GM10266 (cell line): ENCODE data around the gene SCTR.

Experiments used
- DNase-seq: peaks from one replicate; pipeline ENCODE4 v3.0.0; 2012; ENCODE audit errors: extremely low spot score
- CTCF ChIP-seq: IDR thresholded peaks from 2 replicates; pipeline ENCODE4 v1.5.1; 2012; ENCODE audit warnings: mild to moderate bottlenecking, low read depth; ENCODE audit not compliant: control insufficient read depth, insufficient read depth; ENCODE audit errors: missing control alignments

SCTR gene

GRCh38 chr2:119442850-119443249 is 81.4 kb downstream of the SCTR start:
- TF ChIP-seq CTCF, result no peak
- no peak for DNase-seq

GRCh38 chr2:119442226-119442619 is 82.1 kb downstream of the SCTR start:
- TF ChIP-seq CTCF, result no peak

DNA sequence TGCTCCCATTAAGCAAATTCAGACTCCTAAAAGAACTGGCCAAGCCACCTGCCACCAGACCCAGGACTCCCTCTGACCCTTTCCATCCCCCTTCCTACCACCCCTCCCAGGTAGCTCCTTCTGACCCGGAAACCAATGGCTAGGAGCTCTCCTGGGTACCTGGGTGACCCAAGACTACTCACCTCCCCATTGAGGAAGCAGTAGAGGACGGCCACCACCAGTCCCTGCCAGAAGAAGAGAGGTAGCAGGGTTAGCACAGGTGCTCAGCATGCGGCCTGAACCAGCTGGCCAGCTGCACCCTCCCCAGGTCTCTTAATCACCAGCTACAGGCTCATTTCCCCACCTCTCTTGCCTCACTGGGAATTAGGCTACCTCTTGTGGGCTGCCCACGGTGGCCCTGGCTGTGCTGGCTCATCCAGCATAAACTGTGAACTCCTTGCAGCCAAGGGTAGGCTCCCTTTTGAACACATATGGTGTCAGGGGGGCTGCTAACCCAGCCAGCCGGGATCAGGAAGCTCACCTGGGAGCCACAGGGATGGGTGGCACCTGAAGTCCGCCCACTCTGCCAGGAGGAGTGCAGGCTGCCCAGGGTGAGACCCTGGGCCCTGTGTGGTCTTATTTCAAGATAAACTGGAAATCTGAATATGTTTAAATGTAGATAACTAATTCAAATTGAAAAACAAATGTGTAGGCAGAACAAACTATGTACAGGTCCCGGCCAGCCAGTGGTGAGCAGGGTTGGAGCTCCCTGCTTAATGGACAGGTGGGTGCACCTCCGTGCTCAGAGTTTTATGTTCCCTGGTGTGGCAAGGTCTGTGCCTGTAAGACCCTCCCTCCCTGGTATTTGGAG is 82.7 kb downstream of the SCTR start:
- TF ChIP-seq CTCF, result no peak
- no peak for DNase-seq

More at GRCh38 chr2:119442226-119442619, 82.1 kb downstream of the SCTR start:
- DNase-seq, result no peak

- DNase-seq, result no peak
- no peak for TF ChIP-seq CTCF
Observed at GRCh38 chr2:119440873-119441272, 83.4 kb downstream of the SCTR start.

GRCh38 chr2:119440501-119440870 is 83.8 kb downstream of the SCTR start:
- DNase-seq, result no peak
- no peak for TF ChIP-seq CTCF

DNA sequence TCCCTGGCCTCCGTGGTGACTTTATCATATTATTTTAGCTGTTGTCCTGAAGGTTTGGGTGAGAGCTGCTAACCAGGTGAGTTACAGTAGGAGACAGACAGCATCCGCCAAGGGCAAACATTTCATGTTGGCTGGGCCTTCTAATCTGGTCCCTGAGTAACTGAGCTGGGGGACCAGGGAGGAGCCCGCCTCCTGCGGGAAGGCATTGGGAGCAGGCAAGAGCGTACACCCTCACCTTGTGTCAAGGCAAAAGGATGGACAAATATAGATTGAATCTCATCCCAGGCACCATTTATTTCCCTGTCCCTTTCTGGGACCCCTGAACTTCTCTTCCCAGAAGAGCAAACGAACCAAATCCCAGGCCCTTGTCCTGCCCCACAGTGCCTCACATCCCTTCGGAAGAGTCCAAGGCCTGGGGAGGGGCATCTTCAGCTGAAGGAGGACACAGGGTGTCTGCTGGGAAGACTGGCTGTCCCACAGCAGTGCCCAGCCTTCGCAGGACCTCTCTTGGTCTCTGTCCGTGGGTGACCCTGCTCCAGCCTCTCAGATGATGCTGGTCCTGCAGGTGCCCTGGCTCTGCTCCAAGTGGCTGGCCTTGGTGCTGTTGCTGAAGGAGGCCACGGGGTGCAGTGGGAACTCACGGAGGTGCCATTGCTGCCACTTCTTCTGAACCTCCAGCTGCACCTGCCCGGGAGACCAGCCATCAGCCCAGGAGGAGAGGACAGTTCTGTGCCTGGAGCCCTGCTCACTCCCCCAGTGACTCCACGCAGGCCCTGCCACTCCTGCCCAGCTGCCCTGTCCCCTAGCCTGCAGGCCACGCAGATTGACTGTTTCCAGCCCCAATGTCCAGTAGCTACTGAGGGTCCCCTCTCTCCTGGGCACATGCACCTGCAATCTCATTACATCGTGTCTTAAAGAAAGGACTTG is 84.4 kb downstream of the SCTR start:
- no peak for DNase-seq
- TF ChIP-seq CTCF, result no peak
